A172 (cell line): Measurements from ENCODE around the gene PPARA. TPM values are rescaled to one million over a fixed set of nuclear protein-coding genes. Genes with fewer than 3 reads are reported as not detected.
"Not testable (repeated sequence)": the region's sequence is repeated elsewhere in the genome, so short reads cannot be mapped to it uniquely, and the experiment has no call there.

Experiments used
- DNase-seq: peaks from one replicate; pipeline ENCODE4 v3.0.0-alpha.2; 2015; ENCODE audit warnings: low spot score
- total RNA-seq: library from RNA; depleted of rRNA; stranded (reverse); fragments of >200 nt; shearing (Covaris generic); gene quantifications from 2 replicates; pipeline ENCODE4 v1.2.3, GENCODE V29; 2014

PPARA gene
- total RNA-seq, 1 experiment from 2014 or later = 5.3 TPM

- no peak for DNase-seq
Observed at GRCh38 chr22:46125816-46126765, 24.2 kb upstream of the PPARA start.

GRCh38 chr22:46126853-46127385, 23.4 kb upstream of the PPARA start:
- DNase-seq = no peak

- no peak for DNase-seq
Observed at GRCh38 chr22:46127556-46127955, 22.8 kb upstream of the PPARA start.

- DNase-seq = no peak
Observed at GRCh38 chr22:46128606-46129005, 21.7 kb upstream of the PPARA start.

GRCh38 chr22:46129390-46130041, 20.8 kb upstream of the PPARA start:
- DNase-seq = no peak

GRCh38 chr22:46131151-46131587, 19.2 kb upstream of the PPARA start:
- DNase-seq = no peak

GRCh38 chr22:46132193-46132829, 18.0 kb upstream of the PPARA start:
- DNase-seq = not testable (repeated sequence)

- DNase-seq = no peak
Observed at GRCh38 chr22:46132830-46133587, 17.3 kb upstream of the PPARA start.

GRCh38 chr22:46133588-46133855, 16.8 kb upstream of the PPARA start:
- DNase-seq = no peak

- DNase-seq = no peak
Observed at GRCh38 chr22:46134111-46134705, 16.1 kb upstream of the PPARA start.

- DNase-seq = no peak
Observed at GRCh38 chr22:46135611-46136485, 14.5 kb upstream of the PPARA start.

- DNase-seq = no peak
Observed at GRCh38 chr22:46136486-46137217, 13.7 kb upstream of the PPARA start.

GRCh38 chr22:46137218-46137766, 13.0 kb upstream of the PPARA start:
- no peak for DNase-seq

- DNase-seq = no peak
Observed at GRCh38 chr22:46138058-46138797, 12.1 kb upstream of the PPARA start.

GRCh38 chr22:46139417-46139816, 10.9 kb upstream of the PPARA start:
- not testable (repeated sequence) for DNase-seq

GRCh38 chr22:46139895-46140350, 10.4 kb upstream of the PPARA start:
- DNase-seq = no peak

GRCh38 chr22:46140989-46141928, 9.1 kb upstream of the PPARA start:
- no peak for DNase-seq
